ENCODE data around the gene MARK3.

GRCh38 chr14:103502877-103503276 is 117.7 kb downstream of the MARK3 start:
- TF ChIP-seq CTCF (conservative IDR thresholded peaks at IDR 0.05; ENCODE audit: low read depth, low read length) = no peak
- TF ChIP-seq, protein P1, sequence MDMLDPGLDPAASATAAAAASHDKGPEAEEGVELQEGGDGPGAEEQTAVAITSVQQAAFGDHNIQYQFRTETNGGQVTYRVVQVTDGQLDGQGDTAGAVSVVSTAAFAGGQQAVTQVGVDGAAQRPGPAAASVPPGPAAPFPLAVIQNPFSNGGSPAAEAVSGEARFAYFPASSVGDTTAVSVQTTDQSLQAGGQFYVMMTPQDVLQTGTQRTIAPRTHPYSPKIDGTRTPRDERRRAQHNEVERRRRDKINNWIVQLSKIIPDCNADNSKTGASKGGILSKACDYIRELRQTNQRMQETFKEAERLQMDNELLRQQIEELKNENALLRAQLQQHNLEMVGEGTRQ (IDR thresholded peaks at IDR 0.05; ENCODE audit: low read depth, low read length) = no peak
- no peak for TF ChIP-seq POLR2A (IDR thresholded peaks at IDR 0.05; ENCODE audit: low read depth, low read length)
- no peak for TF ChIP-seq SMC3 (IDR thresholded peaks at IDR 0.05; ENCODE audit: low read depth, low read length)
- TF ChIP-seq RAD21 (IDR thresholded peaks at IDR 0.05; ENCODE audit: low read length) = no peak
- no peak for TF ChIP-seq CEBPB (IDR thresholded peaks at IDR 0.05; ENCODE audit: low read depth, low read length)
- TF ChIP-seq, protein P2, sequence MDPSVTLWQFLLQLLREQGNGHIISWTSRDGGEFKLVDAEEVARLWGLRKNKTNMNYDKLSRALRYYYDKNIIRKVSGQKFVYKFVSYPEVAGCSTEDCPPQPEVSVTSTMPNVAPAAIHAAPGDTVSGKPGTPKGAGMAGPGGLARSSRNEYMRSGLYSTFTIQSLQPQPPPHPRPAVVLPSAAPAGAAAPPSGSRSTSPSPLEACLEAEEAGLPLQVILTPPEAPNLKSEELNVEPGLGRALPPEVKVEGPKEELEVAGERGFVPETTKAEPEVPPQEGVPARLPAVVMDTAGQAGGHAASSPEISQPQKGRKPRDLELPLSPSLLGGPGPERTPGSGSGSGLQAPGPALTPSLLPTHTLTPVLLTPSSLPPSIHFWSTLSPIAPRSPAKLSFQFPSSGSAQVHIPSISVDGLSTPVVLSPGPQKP (IDR thresholded peaks at IDR 0.05; ENCODE audit: borderline replicate concordance, low read depth, low read length) = no peak

All from IMR-90 (cell line).